Measurements from ENCODE around the gene CHST2. TPM values are rescaled to one million over a fixed set of nuclear protein-coding genes. Genes with fewer than 3 reads are reported as not detected.

Gene CHST2
- total RNA-seq, 1 experiment from 2014 or later, result 17.3 TPM

GRCh38 chr3:143166376-143166775, 46.8 kb downstream of the CHST2 start:
- Mint-ChIP-seq H3K4me1 (peaks cover 14% of the 10 kb centered on the region), H3K27me3 (ENCODE audit: low read depth) (no peaks in the 10 kb centered on the region), H3K9me3 (no peaks in the 10 kb centered on the region), H3K27ac (no peak overlapping the region), H3K4me3 (no peak overlapping the region), H3K36me3 (no peaks in the 10 kb centered on the region)
- POLR2A ChIA-PET, result no interaction called here
- ATAC-seq, result no peak
- no peak for DNase-seq (ENCODE audit: low spot score)
- CTCF ChIA-PET, result no interaction called here
- no peak for TF ChIP-seq FOXK1 (CRISPR knock-in tag; IDR thresholded peaks at IDR 0.05)
- TF ChIP-seq, protein P1, sequence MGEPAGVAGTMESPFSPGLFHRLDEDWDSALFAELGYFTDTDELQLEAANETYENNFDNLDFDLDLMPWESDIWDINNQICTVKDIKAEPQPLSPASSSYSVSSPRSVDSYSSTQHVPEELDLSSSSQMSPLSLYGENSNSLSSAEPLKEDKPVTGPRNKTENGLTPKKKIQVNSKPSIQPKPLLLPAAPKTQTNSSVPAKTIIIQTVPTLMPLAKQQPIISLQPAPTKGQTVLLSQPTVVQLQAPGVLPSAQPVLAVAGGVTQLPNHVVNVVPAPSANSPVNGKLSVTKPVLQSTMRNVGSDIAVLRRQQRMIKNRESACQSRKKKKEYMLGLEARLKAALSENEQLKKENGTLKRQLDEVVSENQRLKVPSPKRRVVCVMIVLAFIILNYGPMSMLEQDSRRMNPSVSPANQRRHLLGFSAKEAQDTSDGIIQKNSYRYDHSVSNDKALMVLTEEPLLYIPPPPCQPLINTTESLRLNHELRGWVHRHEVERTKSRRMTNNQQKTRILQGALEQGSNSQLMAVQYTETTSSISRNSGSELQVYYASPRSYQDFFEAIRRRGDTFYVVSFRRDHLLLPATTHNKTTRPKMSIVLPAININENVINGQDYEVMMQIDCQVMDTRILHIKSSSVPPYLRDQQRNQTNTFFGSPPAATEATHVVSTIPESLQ (CRISPR knock-in tag; IDR thresholded peaks at IDR 0.05), result no peak
- TF ChIP-seq, protein P2, sequence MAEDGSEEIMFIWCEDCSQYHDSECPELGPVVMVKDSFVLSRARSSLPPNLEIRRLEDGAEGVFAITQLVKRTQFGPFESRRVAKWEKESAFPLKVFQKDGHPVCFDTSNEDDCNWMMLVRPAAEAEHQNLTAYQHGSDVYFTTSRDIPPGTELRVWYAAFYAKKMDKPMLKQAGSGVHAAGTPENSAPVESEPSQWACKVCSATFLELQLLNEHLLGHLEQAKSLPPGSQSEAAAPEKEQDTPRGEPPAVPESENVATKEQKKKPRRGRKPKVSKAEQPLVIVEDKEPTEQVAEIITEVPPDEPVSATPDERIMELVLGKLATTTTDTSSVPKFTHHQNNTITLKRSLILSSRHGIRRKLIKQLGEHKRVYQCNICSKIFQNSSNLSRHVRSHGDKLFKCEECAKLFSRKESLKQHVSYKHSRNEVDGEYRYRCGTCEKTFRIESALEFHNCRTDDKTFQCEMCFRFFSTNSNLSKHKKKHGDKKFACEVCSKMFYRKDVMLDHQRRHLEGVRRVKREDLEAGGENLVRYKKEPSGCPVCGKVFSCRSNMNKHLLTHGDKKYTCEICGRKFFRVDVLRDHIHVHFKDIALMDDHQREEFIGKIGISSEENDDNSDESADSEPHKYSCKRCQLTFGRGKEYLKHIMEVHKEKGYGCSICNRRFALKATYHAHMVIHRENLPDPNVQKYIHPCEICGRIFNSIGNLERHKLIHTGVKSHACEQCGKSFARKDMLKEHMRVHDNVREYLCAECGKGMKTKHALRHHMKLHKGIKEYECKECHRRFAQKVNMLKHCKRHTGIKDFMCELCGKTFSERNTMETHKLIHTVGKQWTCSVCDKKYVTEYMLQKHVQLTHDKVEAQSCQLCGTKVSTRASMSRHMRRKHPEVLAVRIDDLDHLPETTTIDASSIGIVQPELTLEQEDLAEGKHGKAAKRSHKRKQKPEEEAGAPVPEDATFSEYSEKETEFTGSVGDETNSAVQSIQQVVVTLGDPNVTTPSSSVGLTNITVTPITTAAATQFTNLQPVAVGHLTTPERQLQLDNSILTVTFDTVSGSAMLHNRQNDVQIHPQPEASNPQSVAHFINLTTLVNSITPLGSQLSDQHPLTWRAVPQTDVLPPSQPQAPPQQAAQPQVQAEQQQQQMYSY (CRISPR knock-in tag; IDR thresholded peaks at IDR 0.05), result no peak
- TF ChIP-seq ATF3 (CRISPR knock-in tag; conservative IDR thresholded peaks at IDR 0.05), result no peak
- TF ChIP-seq ZNF671 (CRISPR knock-in tag; IDR thresholded peaks at IDR 0.05), result no peak
- no peak for TF ChIP-seq ZNF317 (CRISPR knock-in tag; IDR thresholded peaks at IDR 0.05; ENCODE audit: borderline replicate concordance, low read depth)
- TF ChIP-seq ERG (CRISPR knock-in tag; IDR thresholded peaks at IDR 0.05), result no peak
- TF ChIP-seq, protein P3, sequence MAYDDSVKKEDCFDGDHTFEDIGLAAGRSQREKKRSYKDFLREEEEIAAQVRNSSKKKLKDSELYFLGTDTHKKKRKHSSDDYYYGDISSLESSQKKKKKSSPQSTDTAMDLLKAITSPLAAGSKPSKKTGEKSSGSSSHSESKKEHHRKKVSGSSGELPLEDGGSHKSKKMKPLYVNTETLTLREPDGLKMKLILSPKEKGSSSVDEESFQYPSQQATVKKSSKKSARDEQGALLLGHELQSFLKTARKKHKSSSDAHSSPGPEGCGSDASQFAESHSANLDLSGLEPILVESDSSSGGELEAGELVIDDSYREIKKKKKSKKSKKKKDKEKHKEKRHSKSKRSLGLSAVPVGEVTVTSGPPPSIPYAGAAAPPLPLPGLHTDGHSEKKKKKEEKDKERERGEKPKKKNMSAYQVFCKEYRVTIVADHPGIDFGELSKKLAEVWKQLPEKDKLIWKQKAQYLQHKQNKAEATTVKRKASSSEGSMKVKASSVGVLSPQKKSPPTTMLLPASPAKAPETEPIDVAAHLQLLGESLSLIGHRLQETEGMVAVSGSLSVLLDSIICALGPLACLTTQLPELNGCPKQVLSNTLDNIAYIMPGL (CRISPR knock-in tag; IDR thresholded peaks at IDR 0.05), result no peak
- TF ChIP-seq, protein P4, sequence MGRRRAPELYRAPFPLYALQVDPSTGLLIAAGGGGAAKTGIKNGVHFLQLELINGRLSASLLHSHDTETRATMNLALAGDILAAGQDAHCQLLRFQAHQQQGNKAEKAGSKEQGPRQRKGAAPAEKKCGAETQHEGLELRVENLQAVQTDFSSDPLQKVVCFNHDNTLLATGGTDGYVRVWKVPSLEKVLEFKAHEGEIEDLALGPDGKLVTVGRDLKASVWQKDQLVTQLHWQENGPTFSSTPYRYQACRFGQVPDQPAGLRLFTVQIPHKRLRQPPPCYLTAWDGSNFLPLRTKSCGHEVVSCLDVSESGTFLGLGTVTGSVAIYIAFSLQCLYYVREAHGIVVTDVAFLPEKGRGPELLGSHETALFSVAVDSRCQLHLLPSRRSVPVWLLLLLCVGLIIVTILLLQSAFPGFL (CRISPR knock-in tag; IDR thresholded peaks at IDR 0.05; ENCODE audit: borderline replicate concordance), result no peak
- no peak for TF ChIP-seq AFF4 (CRISPR knock-in tag; IDR thresholded peaks at IDR 0.05; ENCODE audit: borderline replicate concordance)

Measured in WTC11 (cell line).